ENCODE measurements around the gene CCDC182.

CCDC182 gene

DNA sequence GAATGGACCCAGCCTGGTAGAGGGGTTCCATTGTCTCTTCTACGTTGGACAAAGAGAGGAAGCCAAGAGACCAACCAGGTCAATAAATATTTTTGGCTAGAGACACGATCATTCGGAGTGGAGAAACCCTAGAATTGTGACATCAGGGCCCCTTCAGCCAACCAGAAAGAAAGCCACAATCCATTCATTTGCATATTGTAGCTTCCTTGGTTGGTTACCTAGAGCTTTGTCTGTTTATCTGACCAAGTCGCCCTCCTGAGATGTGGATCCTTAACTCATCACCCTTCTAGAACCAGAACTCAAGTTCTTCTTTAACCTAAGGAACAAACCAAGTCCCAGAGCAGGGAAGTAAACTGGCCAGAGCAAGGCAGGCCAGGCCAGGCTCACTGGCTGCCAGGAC lies at the start of gene CCDC182:
CCDC182 (minus strand) TSS at position 58 of the 400 bp plus-strand sequence; CDS start at position 31, 27 bp downstream.
- TF ChIP-seq, protein P1, sequence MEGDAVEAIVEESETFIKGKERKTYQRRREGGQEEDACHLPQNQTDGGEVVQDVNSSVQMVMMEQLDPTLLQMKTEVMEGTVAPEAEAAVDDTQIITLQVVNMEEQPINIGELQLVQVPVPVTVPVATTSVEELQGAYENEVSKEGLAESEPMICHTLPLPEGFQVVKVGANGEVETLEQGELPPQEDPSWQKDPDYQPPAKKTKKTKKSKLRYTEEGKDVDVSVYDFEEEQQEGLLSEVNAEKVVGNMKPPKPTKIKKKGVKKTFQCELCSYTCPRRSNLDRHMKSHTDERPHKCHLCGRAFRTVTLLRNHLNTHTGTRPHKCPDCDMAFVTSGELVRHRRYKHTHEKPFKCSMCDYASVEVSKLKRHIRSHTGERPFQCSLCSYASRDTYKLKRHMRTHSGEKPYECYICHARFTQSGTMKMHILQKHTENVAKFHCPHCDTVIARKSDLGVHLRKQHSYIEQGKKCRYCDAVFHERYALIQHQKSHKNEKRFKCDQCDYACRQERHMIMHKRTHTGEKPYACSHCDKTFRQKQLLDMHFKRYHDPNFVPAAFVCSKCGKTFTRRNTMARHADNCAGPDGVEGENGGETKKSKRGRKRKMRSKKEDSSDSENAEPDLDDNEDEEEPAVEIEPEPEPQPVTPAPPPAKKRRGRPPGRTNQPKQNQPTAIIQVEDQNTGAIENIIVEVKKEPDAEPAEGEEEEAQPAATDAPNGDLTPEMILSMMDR (IDR thresholded peaks at IDR 0.05; ENCODE audit: low read depth, low read length): no peak
- no peak for TF ChIP-seq POLR2A (IDR thresholded peaks at IDR 0.05; ENCODE audit: extremely low read depth, insufficient read length)
- TF ChIP-seq MYC (IDR thresholded peaks at IDR 0.05; ENCODE audit: low read depth, low read length): no peak
- TF ChIP-seq, protein P2, sequence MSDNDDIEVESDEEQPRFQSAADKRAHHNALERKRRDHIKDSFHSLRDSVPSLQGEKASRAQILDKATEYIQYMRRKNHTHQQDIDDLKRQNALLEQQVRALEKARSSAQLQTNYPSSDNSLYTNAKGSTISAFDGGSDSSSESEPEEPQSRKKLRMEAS (IDR thresholded peaks at IDR 0.05; ENCODE audit: low read depth, low read length): no peak
- no peak within 1 kb of the TSS for H3K4me3 ChIP-seq (ENCODE audit: low read depth, low read length)
- DNase-seq (ENCODE audit: low read depth): no peak

DNA sequence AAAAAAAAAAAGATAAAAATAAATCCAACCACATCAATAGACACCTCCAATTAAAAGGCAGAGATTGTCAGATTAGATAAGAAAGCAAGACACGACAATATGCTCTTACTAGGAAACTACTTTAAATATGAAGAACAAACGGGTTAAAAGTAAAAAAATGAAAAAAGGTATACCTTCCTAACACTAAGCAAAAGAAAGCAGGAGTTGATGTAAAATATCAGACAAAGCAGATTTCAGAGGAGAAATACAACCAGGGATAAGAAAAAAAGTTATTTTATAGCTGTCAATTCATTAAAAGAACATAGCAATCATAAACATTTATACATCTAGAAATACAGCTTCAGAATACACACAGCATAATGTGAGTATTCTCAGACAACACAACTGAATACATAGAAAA lies 49.7 kb upstream of the CCDC182 start:
- no peak for DNase-seq (ENCODE audit: low read depth)
- no peak overlapping the region for H3K4me3 ChIP-seq (ENCODE audit: low read depth, low read length)
- TF ChIP-seq POLR2A (IDR thresholded peaks at IDR 0.05; ENCODE audit: extremely low read depth, insufficient read length): no peak
- TF ChIP-seq, protein P2 (IDR thresholded peaks at IDR 0.05; ENCODE audit: low read depth, low read length): no peak
- TF ChIP-seq MYC (IDR thresholded peaks at IDR 0.05; ENCODE audit: low read depth, low read length): no peak
- TF ChIP-seq, protein P1 (IDR thresholded peaks at IDR 0.05; ENCODE audit: low read depth, low read length): no peak

DNA sequence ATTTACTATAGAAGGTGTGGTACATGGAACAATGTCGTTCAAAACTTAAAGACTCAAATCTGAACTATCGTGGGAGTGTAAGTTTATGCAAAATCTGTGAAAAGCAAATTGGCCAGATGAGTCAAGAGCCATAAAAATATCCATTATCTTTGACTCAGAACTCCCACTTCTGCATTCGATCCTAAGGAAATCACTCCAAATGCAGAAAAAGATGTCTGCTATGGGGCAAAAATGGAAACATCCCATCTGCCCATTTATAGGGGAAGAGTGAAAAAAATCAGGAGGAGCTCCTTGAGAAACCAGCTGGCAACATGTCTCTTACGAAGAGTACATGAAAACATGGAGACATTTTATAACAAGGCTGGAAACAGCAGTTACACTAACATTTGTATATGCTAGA lies 43.6 kb upstream of the CCDC182 start:
- no peak overlapping the region for H3K4me3 ChIP-seq (ENCODE audit: low read depth, low read length)
- TF ChIP-seq POLR2A (IDR thresholded peaks at IDR 0.05; ENCODE audit: extremely low read depth, insufficient read length) (no peak), MYC (IDR thresholded peaks at IDR 0.05; ENCODE audit: low read depth, low read length) (no peak)
- TF ChIP-seq, protein P2 (IDR thresholded peaks at IDR 0.05; ENCODE audit: low read depth, low read length): no peak
- TF ChIP-seq, protein P1 (IDR thresholded peaks at IDR 0.05; ENCODE audit: low read depth, low read length): no peak
- no peak for DNase-seq (ENCODE audit: low read depth)

DNA sequence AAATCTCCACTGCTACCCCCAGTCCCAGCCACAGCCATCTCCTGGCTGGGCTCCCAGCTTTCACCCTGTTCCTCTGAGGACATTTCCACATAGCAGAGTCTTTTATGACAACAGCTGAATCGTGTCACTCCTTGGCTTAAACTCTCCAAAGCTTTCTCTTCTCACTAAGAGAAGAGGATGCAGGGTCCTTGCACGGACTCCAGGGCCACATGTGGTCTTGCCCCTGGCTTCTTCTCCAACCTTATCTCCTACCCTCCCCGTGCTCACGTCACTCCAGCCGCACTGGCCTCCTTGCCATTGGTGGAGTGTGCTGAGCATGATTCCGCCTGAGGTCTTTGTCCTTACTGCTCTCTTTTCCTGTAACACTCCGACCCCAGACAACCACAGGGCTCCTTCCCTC lies 39.9 kb upstream of the CCDC182 start:
- DNase-seq (ENCODE audit: low read depth): no peak
- no peak for TF ChIP-seq POLR2A (IDR thresholded peaks at IDR 0.05; ENCODE audit: extremely low read depth, insufficient read length)
- H3K4me3 ChIP-seq (ENCODE audit: low read depth, low read length): no peak overlapping the region

DNA sequence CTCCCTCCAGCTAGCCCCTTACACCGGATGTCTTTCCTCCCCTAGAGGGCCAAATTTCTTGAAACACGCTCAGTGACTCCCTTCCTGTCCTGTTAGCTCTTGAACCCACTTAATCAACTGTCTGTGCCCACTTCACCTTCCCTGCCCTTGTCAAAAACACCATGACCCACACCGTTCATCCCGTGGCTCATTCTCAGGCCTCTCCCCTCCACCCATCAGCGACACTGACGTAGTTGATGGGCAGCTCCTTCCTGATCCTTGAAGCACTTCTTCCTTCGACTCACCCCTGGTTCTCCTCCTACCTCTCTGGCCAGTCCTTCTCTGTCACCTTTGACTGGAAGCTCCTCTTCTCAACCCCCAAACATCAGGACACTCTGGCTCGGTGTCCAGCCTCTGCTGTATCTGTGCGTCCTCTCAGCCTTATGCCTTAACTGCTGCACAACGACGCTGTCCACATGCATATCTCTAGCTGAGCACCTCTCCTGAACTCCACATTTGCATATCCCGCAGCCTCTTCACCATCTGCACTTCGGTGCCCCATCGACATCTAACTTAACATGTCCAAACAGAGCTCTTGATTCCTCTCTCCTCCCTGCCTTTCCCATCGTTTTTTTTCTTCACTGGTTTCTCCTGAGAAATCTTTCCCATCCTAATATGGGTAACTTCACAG lies 39.3 kb upstream of the CCDC182 start:
- DNase-seq (ENCODE audit: low read depth): no peak
- TF ChIP-seq, protein P1 (IDR thresholded peaks at IDR 0.05; ENCODE audit: low read depth, low read length): no peak
- TF ChIP-seq MYC (IDR thresholded peaks at IDR 0.05; ENCODE audit: low read depth, low read length) (no peak), POLR2A (IDR thresholded peaks at IDR 0.05; ENCODE audit: extremely low read depth, insufficient read length) (no peak)
- TF ChIP-seq, protein P2 (IDR thresholded peaks at IDR 0.05; ENCODE audit: low read depth, low read length): no peak
- H3K4me3 ChIP-seq (ENCODE audit: low read depth, low read length): no peak overlapping the region

DNA sequence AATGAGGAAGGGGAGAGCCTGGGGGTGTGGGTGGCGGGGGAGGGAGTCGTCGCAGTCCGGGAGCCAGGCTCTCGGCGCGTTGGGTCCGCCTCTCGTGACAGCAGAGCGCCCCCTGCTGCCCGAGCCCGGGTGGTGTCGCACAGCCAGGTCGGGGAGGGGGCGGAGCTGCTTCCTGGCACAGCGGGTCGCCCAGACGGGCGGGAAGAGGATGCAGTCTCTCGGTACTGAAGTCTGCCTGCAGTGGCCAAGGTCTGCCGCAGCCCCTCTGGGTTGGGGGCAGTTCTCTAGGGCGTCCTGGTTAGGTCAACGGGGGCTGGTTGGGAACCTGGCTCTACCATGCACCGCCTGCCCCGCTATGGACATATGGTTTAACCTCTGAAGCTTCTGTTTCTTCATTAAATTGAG lies 38.2 kb upstream of the CCDC182 start:
- TF ChIP-seq, protein P1 (IDR thresholded peaks at IDR 0.05; ENCODE audit: low read depth, low read length): peak; percentile 67
- TF ChIP-seq MYC (IDR thresholded peaks at IDR 0.05; ENCODE audit: low read depth, low read length): no peak
- H3K4me3 ChIP-seq (ENCODE audit: low read depth, low read length): no peak overlapping the region
- peak; percentile 88 for DNase-seq (ENCODE audit: low read depth)
